Keratinocyte (primary cell): ENCODE results near the gene DLL1.

Source experiments
- CTCF ChIP-seq, 3 experiments: IDR thresholded peaks in 1 of 3; conservative IDR thresholded peaks in 1 of 3; optimal IDR thresholded peaks in 1 of 3; 2 replicates in 2 of 3; 3 replicates in 1 of 3; pipeline versions ENCODE3 to v1.5.1; 2011; ENCODE audit warnings: low read length in 3 of 3, mild to moderate bottlenecking in 3 of 3, moderate library complexity in 2 of 3, control low read depth in 1 of 3, inconsistent platforms in 1 of 3; ENCODE audit not compliant: insufficient read depth in 2 of 3; ENCODE audit errors: extremely low read depth in 1 of 3
- EZH2 ChIP-seq: IDR thresholded peaks from one replicate; pipeline ENCODE4 v1.6.1; 2012; ENCODE audit warnings: inconsistent platforms, mild to moderate bottlenecking, low read length, moderate library complexity

- no peak for TF ChIP-seq CTCF (optimal IDR thresholded peaks at IDR 0.05 in 1 of 3, IDR thresholded peaks at IDR 0.05 in 1 of 3, conservative IDR thresholded peaks at IDR 0.05 in 1 of 3; ENCODE audit: extremely low read depth in 1 of 3, insufficient read depth in 2 of 3, low read length in 3 of 3)
- no peak for TF ChIP-seq EZH2
These were observed 40.4 kb downstream of the DLL1 start for GRCh38 chr6:170250455-170250854.
